GM12873 (cell line): Measurements from ENCODE around the gene CD4.

Experiments used
- TF ChIP-seq, protein P1 (sequence below): IDR thresholded peaks from 2 replicates; pipeline ENCODE4 v1.5.1; 2012; ENCODE audit warnings: low read depth, mild to moderate bottlenecking, moderate library complexity, low read length, control low read depth; ENCODE audit not compliant: insufficient read depth; ENCODE audit errors: missing control alignments

The CD4 gene

DNA sequence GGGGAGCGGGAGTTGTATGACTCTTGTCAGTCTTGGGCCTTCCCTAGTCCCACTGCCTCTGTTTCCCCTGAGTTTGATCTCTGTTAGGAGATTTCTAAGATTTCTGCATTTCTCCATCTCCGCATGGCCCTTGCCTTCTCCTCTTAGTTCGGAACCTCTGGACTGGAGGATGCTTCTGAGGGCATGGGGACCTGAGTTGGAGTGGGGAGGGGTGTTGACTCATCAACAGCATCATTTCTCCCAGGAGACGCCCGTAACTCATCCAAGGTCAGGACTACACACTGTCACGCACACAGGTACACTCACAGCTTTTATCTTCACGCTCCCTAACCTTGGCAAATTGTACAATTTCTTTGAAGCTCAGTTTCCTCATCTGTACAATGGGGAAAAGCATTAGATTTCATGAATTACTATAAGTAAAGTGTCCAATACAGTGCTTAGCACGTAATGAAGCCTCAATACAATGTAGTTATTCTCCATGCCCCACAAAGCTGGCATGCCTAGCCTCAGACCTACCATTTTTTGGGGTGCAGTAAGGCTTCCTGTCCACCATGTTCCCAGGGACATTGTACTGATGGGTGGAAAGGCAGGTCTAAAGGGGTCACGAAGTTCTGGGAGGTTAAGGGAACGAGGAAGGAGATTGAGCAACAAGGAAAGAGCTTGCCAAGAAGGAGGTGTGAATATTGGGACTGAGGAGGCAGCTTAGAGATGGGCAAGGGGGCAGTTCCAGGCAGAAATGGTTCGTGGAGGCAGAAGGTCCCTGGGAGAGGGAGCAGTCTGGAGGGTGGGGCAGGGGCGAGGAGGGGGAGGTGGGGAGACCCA is 17.6 kb upstream of the CD4 start:
- TF ChIP-seq, protein P1, sequence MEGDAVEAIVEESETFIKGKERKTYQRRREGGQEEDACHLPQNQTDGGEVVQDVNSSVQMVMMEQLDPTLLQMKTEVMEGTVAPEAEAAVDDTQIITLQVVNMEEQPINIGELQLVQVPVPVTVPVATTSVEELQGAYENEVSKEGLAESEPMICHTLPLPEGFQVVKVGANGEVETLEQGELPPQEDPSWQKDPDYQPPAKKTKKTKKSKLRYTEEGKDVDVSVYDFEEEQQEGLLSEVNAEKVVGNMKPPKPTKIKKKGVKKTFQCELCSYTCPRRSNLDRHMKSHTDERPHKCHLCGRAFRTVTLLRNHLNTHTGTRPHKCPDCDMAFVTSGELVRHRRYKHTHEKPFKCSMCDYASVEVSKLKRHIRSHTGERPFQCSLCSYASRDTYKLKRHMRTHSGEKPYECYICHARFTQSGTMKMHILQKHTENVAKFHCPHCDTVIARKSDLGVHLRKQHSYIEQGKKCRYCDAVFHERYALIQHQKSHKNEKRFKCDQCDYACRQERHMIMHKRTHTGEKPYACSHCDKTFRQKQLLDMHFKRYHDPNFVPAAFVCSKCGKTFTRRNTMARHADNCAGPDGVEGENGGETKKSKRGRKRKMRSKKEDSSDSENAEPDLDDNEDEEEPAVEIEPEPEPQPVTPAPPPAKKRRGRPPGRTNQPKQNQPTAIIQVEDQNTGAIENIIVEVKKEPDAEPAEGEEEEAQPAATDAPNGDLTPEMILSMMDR: no peak

DNA sequence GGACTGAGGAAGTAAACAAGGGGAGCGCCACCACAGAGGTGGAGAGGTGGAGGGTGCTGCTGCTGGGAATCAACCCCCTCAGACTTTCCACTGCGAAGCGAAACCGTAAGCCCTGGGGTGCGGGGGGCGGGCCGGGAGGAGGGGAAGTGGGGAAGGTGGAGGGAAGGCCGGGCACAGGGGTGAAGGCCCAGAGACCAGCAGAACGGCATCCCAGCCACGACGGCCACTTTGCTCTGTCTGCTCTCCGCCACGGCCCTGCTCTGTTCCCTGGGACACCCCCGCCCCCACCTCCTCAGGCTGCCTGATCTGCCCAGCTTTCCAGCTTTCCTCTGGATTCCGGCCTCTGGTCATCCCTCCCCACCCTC is 17.0 kb upstream of the CD4 start, which contains the start of gene LAG3:
TSS of gene LAG3 (plus strand) at position 190 of the 365 bp plus-strand sequence. CDS start 333 bp downstream, outside the sequence.
- TF ChIP-seq, protein P1: no peak

DNA sequence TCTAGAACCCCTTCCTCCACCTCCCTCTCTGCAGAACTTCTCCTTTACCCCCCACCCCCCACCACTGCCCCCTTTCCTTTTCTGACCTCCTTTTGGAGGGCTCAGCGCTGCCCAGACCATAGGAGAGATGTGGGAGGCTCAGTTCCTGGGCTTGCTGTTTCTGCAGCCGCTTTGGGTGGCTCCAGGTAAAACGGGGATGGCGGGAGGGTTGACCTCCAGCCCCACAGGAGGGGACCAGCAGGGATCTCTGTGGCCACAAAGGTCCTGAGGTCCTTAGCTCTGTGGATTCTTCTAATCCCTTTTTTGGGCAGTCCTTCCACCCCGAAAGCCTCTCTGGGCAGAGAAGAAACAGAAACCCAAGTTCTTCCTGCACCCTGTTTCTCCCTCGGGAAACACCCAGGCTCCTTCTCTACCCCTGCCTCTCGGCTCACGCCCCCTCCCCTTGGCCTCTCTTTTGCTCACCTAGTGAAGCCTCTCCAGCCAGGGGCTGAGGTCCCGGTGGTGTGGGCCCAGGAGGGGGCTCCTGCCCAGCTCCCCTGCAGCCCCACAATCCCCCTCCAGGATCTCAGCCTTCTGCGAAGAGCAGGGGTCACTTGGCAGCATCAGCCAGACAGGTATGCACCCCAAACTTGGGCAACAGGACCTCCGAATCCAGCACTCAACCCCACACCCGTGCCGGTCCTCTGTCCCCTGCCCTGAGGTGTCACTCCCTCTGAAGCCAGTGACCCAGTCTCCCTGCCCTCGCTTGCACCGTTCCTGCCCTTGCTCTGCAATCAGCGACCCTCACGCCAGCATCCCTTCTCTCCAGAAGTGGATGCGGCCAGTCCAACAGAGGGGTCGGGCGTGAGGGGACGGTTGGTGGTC is 16.4 kb upstream of the CD4 start:
- TF ChIP-seq, protein P1: no peak

DNA sequence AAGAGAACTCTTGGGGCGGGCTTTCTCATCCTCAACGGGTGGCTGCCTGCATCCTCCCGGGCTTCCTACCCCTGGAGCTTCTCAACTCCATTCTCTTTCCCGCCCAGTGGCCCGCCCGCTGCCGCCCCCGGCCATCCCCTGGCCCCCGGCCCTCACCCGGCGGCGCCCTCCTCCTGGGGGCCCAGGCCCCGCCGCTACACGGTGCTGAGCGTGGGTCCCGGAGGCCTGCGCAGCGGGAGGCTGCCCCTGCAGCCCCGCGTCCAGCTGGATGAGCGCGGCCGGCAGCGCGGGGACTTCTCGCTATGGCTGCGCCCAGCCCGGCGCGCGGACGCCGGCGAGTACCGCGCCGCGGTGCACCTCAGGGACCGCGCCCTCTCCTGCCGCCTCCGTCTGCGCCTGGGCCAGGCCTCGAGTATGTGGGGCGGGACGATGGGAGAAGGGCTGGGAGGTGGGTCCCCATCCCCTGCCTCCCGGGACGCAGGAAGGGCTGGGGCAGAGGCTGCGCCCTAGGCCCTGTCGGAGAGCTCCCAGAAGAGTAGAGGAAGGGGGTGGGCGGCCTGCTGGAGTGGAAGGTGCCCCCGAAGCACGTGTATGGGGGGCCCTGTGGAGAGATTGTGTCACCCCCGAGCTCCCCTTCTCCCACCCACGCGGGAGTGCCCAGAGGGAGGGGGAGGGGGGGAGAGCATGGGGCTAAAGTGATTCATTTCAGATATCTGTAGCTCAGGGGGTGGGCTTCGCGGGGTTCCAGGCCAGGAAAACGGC is 15.6 kb upstream of the CD4 start:
- TF ChIP-seq, protein P1: no peak

DNA sequence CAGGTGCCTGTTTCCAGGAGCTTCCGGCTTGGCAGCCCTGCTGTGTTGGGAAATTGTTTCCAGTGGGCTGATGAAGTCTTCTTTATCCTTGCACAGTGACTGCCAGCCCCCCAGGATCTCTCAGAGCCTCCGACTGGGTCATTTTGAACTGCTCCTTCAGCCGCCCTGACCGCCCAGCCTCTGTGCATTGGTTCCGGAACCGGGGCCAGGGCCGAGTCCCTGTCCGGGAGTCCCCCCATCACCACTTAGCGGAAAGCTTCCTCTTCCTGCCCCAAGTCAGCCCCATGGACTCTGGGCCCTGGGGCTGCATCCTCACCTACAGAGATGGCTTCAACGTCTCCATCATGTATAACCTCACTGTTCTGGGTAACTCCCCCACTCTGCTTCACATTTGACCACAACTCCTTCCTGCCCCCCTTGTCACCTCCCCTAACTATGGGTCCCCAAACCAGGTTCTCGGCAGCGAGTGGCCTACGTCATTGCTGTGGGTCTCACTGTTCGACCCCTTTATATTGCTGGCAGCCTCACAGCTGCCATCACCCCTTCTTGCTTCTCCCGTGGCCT is 14.7 kb upstream of the CD4 start:
- TF ChIP-seq, protein P1: no peak

DNA sequence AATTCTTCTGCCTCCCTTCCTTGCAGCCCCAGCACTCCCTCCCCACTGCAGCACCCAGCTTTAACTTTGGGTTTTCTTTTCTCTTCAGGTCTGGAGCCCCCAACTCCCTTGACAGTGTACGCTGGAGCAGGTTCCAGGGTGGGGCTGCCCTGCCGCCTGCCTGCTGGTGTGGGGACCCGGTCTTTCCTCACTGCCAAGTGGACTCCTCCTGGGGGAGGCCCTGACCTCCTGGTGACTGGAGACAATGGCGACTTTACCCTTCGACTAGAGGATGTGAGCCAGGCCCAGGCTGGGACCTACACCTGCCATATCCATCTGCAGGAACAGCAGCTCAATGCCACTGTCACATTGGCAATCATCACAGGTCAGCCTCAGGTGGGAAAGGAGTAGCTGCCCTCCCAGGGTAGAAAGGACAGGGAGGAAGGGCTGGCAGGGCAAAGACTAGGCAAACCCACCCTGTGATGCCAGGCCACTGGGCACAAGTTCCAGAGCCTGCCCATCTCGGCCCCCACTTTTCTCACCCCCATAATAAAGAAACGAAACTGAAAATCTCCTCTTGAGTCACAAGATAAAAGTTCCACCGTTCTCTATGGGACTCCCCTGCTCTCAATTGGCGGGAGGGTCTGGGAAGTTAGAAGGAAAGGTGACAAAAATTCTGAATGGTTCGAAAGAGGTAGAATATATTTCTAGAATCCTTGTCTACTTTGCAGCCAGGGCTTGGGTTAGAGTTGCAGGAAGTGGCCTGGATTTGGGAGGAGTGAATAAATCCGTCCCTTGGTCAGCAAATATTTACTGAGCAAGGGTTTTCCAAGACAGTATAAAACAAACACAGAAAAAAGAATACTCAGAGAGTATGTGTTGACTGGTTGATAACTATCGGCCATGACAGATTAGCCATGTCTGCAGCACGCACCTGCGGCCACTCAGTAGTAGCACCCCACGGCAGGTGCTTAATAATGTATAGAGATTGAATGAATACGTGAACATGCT is 13.8 kb upstream of the CD4 start:
- TF ChIP-seq, protein P1: no peak
